Keratinocyte (primary cell): ENCODE data around the gene PLCZ1. TPM values are rescaled to one million over a fixed set of nuclear protein-coding genes. Genes with fewer than 3 reads are reported as not detected.

Source experiments
- DNase-seq: peaks from one replicate; pipeline ENCODE4 v3.0.0-alpha.2; 2011; ENCODE audit warnings: low read depth, missing footprints, low spot score
- FAIRE-seq: peaks from 2 replicates; lab custom pipeline; 2011; peaks lifted over from hg19 to GRCh38; lab: Jason Lieb, UNC
- H2AFZ ChIP-seq: 2 replicates; pipeline ENCODE4 v1.6.0; 2012; ENCODE audit warnings: low read length, control low read depth, inconsistent platforms; ENCODE audit not compliant: control insufficient read depth
- H3K27ac ChIP-seq: 2 replicates; pipeline ENCODE4 v1.5.1; 2011; ENCODE audit warnings: low read length; ENCODE audit not compliant: control insufficient read depth, insufficient read depth
- H3K27me3 ChIP-seq: 3 replicates; pipeline ENCODE4 v1.6.0; 2011; ENCODE audit warnings: low read length; ENCODE audit not compliant: control insufficient read depth, insufficient read depth; ENCODE audit errors: extremely low read depth
- H3K36me3 ChIP-seq, 2 experiments: 2 replicates in 1 of 2; 3 replicates in 1 of 2; pipeline ENCODE4 v1.5.1; 2011; ENCODE audit warnings: low read length in 2 of 2, mild to moderate bottlenecking in 1 of 2; ENCODE audit not compliant: control insufficient read depth in 2 of 2, insufficient read depth in 2 of 2; ENCODE audit errors: extremely low read depth in 1 of 2
- H3K4me1 ChIP-seq: 3 replicates; pipeline ENCODE4 v1.5.1; 2011; ENCODE audit warnings: low read length; ENCODE audit not compliant: control insufficient read depth, insufficient read depth; ENCODE audit errors: extremely low read depth
- H3K4me2 ChIP-seq: 3 replicates; pipeline ENCODE4 v1.6.0; 2011; ENCODE audit warnings: low read depth, low read length; ENCODE audit not compliant: control insufficient read depth, insufficient read depth; ENCODE audit errors: extremely low read depth
- H3K4me3 ChIP-seq, 3 experiments: fragments of 200-600 bp in 1 of 3; sonication (generic) in 1 of 3; 2 replicates in 2 of 3; 3 replicates in 1 of 3; pipeline ENCODE4 v1.5.1; 2011 to 2016; ENCODE audit warnings: low read length in 3 of 3, mild to moderate bottlenecking in 3 of 3, control low read depth in 2 of 3, inconsistent platforms in 1 of 3, low read depth in 1 of 3, mixed read lengths in 1 of 3, mixed run types in 1 of 3, moderate library complexity in 1 of 3; ENCODE audit not compliant: control insufficient read depth in 2 of 3, insufficient read depth in 2 of 3; ENCODE audit errors: extremely low read depth in 1 of 3
- H3K79me2 ChIP-seq: 2 replicates; pipeline ENCODE4 v1.6.0; 2012; ENCODE audit warnings: low read length; ENCODE audit not compliant: control insufficient read depth, insufficient read depth
- H3K9ac ChIP-seq: 3 replicates; pipeline ENCODE4 v1.6.0; 2011; ENCODE audit warnings: low read length; ENCODE audit not compliant: control insufficient read depth, insufficient read depth; ENCODE audit errors: extremely low read depth
- H3K9me1 ChIP-seq: 3 replicates; pipeline ENCODE4 v1.6.0; 2011; ENCODE audit warnings: low read length; ENCODE audit not compliant: control insufficient read depth, insufficient read depth; ENCODE audit errors: extremely low read depth
- H3K9me3 ChIP-seq: 2 replicates; pipeline ENCODE4 v1.5.1; 2012; ENCODE audit warnings: low read depth, low read length; ENCODE audit not compliant: control insufficient read depth
- H4K20me1 ChIP-seq: 3 replicates; pipeline ENCODE4 v1.6.0; 2011; ENCODE audit warnings: low read length; ENCODE audit not compliant: control insufficient read depth, insufficient read depth; ENCODE audit errors: extremely low read depth
- EZH2 ChIP-seq: IDR thresholded peaks from one replicate; pipeline ENCODE4 v1.6.1; 2012; ENCODE audit warnings: inconsistent platforms, mild to moderate bottlenecking, low read length, moderate library complexity
- dilution Hi-C: fragments of 300-500 bp; cut with MboI; formaldehyde crosslinking; loops from one replicate; pipeline ENCODE4 v1.7.0; 2020; ENCODE audit warnings: low sequenced_read_pairs; ENCODE audit not compliant: extremely low pct_ligation_motif_present
- polyA plus RNA-seq, 5 experiments: library from polyadenylated mRNA; depleted of rRNA in 3 of 5; stranded (reverse) in 3 of 5; stranded (forward) in 1 of 5; unstranded in 1 of 5; fragments of >200 nt; gene quantifications; 1 replicate in 1 of 5; 2 replicates in 3 of 5; 3 replicates in 1 of 5; pipeline versions ENCODE4 v1.2.1 to v1.2.3, GENCODE V29; 2011 to 2012; ENCODE audit warnings: missing spikeins in 2 of 5, low read depth in 1 of 5, low replicate concordance in 1 of 5
- TF ChIP-seq, protein P1 (sequence below), 3 experiments: IDR thresholded peaks in 1 of 3; conservative IDR thresholded peaks in 1 of 3; optimal IDR thresholded peaks in 1 of 3; 2 replicates in 2 of 3; 3 replicates in 1 of 3; pipeline versions ENCODE3 to v1.5.1; 2011; ENCODE audit warnings: low read length in 3 of 3, mild to moderate bottlenecking in 3 of 3, moderate library complexity in 2 of 3, control low read depth in 1 of 3, inconsistent platforms in 1 of 3; ENCODE audit not compliant: insufficient read depth in 2 of 3; ENCODE audit errors: extremely low read depth in 1 of 3

PLCZ1 gene
- polyA plus RNA-seq, 1 donor (not counting 4 experiments of a cell fraction or from before 2014, with no cell fraction given), result 0.62 TPM

GRCh38 chr12:18689771-18690170, 48.0 kb downstream of the PLCZ1 start:
- DNase-seq (no peak), FAIRE-seq (peak; percentile 34)
- peak overlapping the region; percentile 87 for H3K27ac ChIP-seq
- dilution Hi-C loops, result no loop called here
- H3K9me3 ChIP-seq, result no peaks in the 10 kb centered on the region
- H3K4me3 ChIP-seq, result no peak overlapping the region
- no peaks in the 10 kb centered on the region for H3K27me3 ChIP-seq
- H3K9me1 ChIP-seq, result no peaks in the 10 kb centered on the region
- peak overlapping the region; percentile 36 for H3K9ac ChIP-seq
- H3K4me1 ChIP-seq, result peaks cover 22% of the 10 kb centered on the region
- no peaks in the 10 kb centered on the region for H4K20me1 ChIP-seq
- TF ChIP-seq EZH2, result no peak
- TF ChIP-seq, protein P1, sequence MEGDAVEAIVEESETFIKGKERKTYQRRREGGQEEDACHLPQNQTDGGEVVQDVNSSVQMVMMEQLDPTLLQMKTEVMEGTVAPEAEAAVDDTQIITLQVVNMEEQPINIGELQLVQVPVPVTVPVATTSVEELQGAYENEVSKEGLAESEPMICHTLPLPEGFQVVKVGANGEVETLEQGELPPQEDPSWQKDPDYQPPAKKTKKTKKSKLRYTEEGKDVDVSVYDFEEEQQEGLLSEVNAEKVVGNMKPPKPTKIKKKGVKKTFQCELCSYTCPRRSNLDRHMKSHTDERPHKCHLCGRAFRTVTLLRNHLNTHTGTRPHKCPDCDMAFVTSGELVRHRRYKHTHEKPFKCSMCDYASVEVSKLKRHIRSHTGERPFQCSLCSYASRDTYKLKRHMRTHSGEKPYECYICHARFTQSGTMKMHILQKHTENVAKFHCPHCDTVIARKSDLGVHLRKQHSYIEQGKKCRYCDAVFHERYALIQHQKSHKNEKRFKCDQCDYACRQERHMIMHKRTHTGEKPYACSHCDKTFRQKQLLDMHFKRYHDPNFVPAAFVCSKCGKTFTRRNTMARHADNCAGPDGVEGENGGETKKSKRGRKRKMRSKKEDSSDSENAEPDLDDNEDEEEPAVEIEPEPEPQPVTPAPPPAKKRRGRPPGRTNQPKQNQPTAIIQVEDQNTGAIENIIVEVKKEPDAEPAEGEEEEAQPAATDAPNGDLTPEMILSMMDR (optimal IDR thresholded peaks at IDR 0.05 in 1 of 3, IDR thresholded peaks at IDR 0.05 in 1 of 3, conservative IDR thresholded peaks at IDR 0.05 in 1 of 3; ENCODE audit: extremely low read depth in 1 of 3, insufficient read depth in 2 of 3, low read length in 3 of 3), result no peak
- H3K36me3 ChIP-seq, result no peaks in the 10 kb centered on the region
- peak overlapping the region; percentile 54 for H2AFZ ChIP-seq
- H3K4me2 ChIP-seq, result no peak overlapping the region
- H3K79me2 ChIP-seq, result no peaks in the 10 kb centered on the region

DNA sequence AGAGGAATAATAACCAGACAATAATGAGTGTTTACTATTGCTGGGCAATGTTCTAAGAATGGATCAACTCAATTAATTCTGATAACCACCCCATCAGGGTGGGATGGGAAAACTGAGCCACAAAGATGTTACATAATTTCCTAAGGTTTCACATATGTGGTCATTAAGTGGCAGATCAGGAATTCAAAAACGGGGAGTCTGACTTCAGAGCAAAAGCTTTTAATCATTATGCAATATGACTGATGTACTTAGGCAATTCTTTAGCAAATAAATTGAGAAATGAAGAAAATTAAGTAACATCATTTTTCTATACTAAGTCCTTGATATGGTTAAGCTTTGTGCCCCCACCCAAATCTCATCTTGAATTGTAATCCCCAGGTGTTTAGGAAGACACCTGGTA, 53.4 kb downstream of the PLCZ1 start:
- no peak overlapping the region for H2AFZ ChIP-seq
- no peaks in the 10 kb centered on the region for H4K20me1 ChIP-seq
- FAIRE-seq (no peak), DNase-seq (no peak)
- no peak overlapping the region for H3K4me2 ChIP-seq
- no peaks in the 10 kb centered on the region for H3K27me3 ChIP-seq
- no peaks in the 10 kb centered on the region for H3K79me2 ChIP-seq
- no peaks in the 10 kb centered on the region for H3K9me1 ChIP-seq
- dilution Hi-C loops, result no loop called here
- H3K4me1 ChIP-seq, result peaks cover 10% of the 10 kb centered on the region
- TF ChIP-seq, protein P1 (optimal IDR thresholded peaks at IDR 0.05 in 1 of 3, IDR thresholded peaks at IDR 0.05 in 1 of 3, conservative IDR thresholded peaks at IDR 0.05 in 1 of 3; ENCODE audit: extremely low read depth in 1 of 3, insufficient read depth in 2 of 3, low read length in 3 of 3), result no peak
- no peak for TF ChIP-seq EZH2
- no peak overlapping the region for H3K9ac ChIP-seq
- H3K9me3 ChIP-seq, result no peaks in the 10 kb centered on the region
- peak overlapping the region; percentile 28 for H3K27ac ChIP-seq
- H3K4me3 ChIP-seq, result no peak overlapping the region
- H3K36me3 ChIP-seq, result no peaks in the 10 kb centered on the region
